ENCODE measurements around the gene TM7SF3.

Gene TM7SF3

DNA sequence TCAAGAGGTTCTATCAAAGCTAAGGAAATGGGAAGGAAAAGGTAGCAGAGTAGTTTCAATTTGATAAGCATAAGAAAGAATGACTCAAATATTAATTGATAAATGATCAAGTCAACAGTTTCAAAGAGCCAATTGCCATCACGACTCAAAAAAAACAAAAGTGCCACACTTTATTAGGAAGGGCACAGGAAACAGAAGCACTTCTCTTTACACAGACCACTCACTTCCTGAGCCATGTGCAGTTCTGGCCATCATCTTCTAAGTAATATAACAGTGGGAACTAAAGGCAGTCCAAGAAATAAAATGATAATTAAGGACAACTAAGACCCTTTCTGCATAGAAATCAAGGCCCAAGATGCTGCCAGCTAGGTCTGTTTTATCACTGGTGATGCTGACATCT, 13.2 kb downstream of the TM7SF3 start:
- CTCF ChIA-PET: interaction anchor here (1.2 to 4.7 kb wide), 3 partner anchors 8 to 116 kb away, joined by 5 to 57 read pairs (median 6); partner anchors contain the start of gene TM7SF3
- TF ChIP-seq, protein P1, sequence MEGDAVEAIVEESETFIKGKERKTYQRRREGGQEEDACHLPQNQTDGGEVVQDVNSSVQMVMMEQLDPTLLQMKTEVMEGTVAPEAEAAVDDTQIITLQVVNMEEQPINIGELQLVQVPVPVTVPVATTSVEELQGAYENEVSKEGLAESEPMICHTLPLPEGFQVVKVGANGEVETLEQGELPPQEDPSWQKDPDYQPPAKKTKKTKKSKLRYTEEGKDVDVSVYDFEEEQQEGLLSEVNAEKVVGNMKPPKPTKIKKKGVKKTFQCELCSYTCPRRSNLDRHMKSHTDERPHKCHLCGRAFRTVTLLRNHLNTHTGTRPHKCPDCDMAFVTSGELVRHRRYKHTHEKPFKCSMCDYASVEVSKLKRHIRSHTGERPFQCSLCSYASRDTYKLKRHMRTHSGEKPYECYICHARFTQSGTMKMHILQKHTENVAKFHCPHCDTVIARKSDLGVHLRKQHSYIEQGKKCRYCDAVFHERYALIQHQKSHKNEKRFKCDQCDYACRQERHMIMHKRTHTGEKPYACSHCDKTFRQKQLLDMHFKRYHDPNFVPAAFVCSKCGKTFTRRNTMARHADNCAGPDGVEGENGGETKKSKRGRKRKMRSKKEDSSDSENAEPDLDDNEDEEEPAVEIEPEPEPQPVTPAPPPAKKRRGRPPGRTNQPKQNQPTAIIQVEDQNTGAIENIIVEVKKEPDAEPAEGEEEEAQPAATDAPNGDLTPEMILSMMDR (IDR thresholded peaks at IDR 0.05; ENCODE audit: control extremely low read depth, extremely low read depth, low read depth, missing control alignments): no peak
- no peak for DNase-seq (ENCODE audit: extremely low spot score)
- POLR2A ChIA-PET: interaction anchor here (0.6 kb wide), 1 partner anchor 319 kb away, joined by 6 read pairs; no protein-coding TSS in a partner anchor

GRCh38 chr12:26997003-26997402, 17.2 kb downstream of the TM7SF3 start:
- no peak for DNase-seq (ENCODE audit: extremely low spot score)
- ChIA-PET POLR2A (no interaction called here), CTCF (interaction anchor here (1.0 to 2.6 kb wide), 7 partner anchors 9 to 706 kb away, joined by 3 to 10 read pairs (median 8); partner anchors contain the start of gene TM7SF3)
- TF ChIP-seq, protein P1 (IDR thresholded peaks at IDR 0.05; ENCODE audit: control extremely low read depth, extremely low read depth, low read depth, missing control alignments): no peak

DNA sequence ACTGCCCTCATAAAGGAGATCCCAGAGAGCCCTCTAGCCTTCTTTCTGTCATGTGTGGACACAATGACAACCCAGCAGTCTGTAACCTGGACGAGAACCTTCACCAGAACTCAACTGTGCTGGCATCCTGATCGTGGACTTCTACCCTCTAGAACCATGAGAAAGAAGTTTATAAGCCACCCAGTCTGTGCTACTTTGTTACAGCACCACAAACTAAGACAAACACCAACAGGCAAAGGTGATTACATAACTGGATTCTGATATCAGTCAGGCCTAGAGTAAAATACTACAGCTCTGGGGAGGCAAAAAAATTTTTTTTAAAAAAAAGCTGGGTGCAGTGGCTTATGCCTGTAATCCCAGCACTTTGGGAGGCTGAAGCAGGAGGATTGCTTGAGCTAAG, 18.5 kb downstream of the TM7SF3 start:
- CTCF ChIA-PET: interaction anchor here (1.1 to 2.6 kb wide), 5 partner anchors 15 to 31 kb away, joined by 3 to 10 read pairs (median 9); partner anchors contain the start of gene TM7SF3
- TF ChIP-seq, protein P1 (IDR thresholded peaks at IDR 0.05; ENCODE audit: control extremely low read depth, extremely low read depth, low read depth, missing control alignments): no peak
- no peak for DNase-seq (ENCODE audit: extremely low spot score)
- POLR2A ChIA-PET: no interaction called here

GRCh38 chr12:26994109-26994508, 20.1 kb downstream of the TM7SF3 start:
- ChIA-PET CTCF (no interaction called here), POLR2A (no interaction called here)
- DNase-seq (ENCODE audit: extremely low spot score): no peak
- TF ChIP-seq, protein P1 (IDR thresholded peaks at IDR 0.05; ENCODE audit: control extremely low read depth, extremely low read depth, low read depth, missing control alignments): no peak

DNA sequence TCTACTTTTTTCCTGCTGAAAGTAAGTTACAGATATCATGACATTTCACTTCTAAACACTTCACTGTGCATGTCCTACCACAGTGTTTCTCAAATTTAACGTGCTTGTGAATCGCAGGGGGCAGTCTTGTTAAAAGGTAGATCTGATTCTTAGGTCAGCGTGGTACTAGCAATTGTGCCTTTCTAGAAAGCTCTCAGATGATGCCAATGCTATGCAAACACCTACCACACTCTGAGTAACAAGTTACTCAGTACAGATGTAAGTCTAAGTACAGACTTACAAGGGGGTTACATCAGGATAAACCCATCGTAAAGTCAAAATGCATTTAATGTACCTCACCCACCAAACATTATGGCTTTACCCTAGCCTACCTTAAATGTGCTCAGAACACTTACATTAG, 22.4 kb downstream of the TM7SF3 start:
- ChIA-PET POLR2A (interaction anchor here (0.6 kb wide), 1 partner anchor 1992 kb away, joined by 3 read pairs; no protein-coding TSS in a partner anchor), CTCF (interaction anchor here (1.3 to 1.8 kb wide), 2 partner anchors 9 to 11 kb away, joined by 4 to 5 read pairs; no protein-coding TSS in a partner anchor)
- no peak for DNase-seq (ENCODE audit: extremely low spot score)
- TF ChIP-seq, protein P1 (IDR thresholded peaks at IDR 0.05; ENCODE audit: control extremely low read depth, extremely low read depth, low read depth, missing control alignments): no peak

GRCh38 chr12:26989873-26990272, 24.3 kb downstream of the TM7SF3 start:
- ChIA-PET CTCF (interaction anchor here (1.5 kb wide), 1 partner anchor 13 kb away, joined by 5 read pairs; no protein-coding TSS in a partner anchor), POLR2A (no interaction called here)
- TF ChIP-seq, protein P1 (IDR thresholded peaks at IDR 0.05; ENCODE audit: control extremely low read depth, extremely low read depth, low read depth, missing control alignments): no peak
- no peak for DNase-seq (ENCODE audit: extremely low spot score)

Measured in GM10248 (cell line).